ENCODE results near the gene WDR19.

- TF ChIP-seq CTCF (conservative IDR thresholded peaks at IDR 0.05) (no peak), ZFX (IDR thresholded peaks at IDR 0.05) (no peak)
These were observed 142.7 kb downstream of the WDR19 start for GRCh38 chr4:39324897-39325613.
